ENCODE results near the gene TRAPPC8. TPM values are rescaled to one million over a fixed set of nuclear protein-coding genes. Genes with fewer than 3 reads are reported as not detected.

Gene TRAPPC8
- total RNA-seq, 1 donor from 2014 or later = 50.9 TPM

- intact Hi-C loops (cut with DNase I) = no loop called here
- no peak for TF ChIP-seq CTCF (IDR thresholded peaks at IDR 0.05)
- H3K4me1 ChIP-seq = no peaks in the 10 kb centered on the region
- no peaks in the 10 kb centered on the region for H3K27me3 ChIP-seq
- DNase-seq (no peak), ATAC-seq (no peak)
- H3K4me3 ChIP-seq = no peak overlapping the region
- H3K36me3 ChIP-seq = no peaks in the 10 kb centered on the region
- no peaks in the 10 kb centered on the region for H3K9me3 ChIP-seq
- no peak overlapping the region for H3K27ac ChIP-seq
These were observed 37.9 kb upstream of the TRAPPC8 start for GRCh38 chr18:31980863-31981262.

- DNase-seq (no peak), ATAC-seq (no peak)
- H3K27me3 ChIP-seq = no peaks in the 10 kb centered on the region
- no peaks in the 10 kb centered on the region for H3K36me3 ChIP-seq
- no peaks in the 10 kb centered on the region for H3K9me3 ChIP-seq
- no peak overlapping the region for H3K27ac ChIP-seq
- no peaks in the 10 kb centered on the region for H3K4me1 ChIP-seq
- H3K4me3 ChIP-seq = no peak overlapping the region
- intact Hi-C loops (cut with DNase I) = no loop called here
- no peak for TF ChIP-seq CTCF (IDR thresholded peaks at IDR 0.05)
These were observed 36.8 kb upstream of the TRAPPC8 start for GRCh38 chr18:31979714-31980113.

- DNase-seq = no peak
- no peaks in the 10 kb centered on the region for H3K36me3 ChIP-seq
- intact Hi-C loops (cut with DNase I) = no loop called here
- H3K4me3 ChIP-seq = no peak overlapping the region
- ATAC-seq = no peak
- H3K27ac ChIP-seq = no peak overlapping the region
- H3K4me1 ChIP-seq = no peaks in the 10 kb centered on the region
- no peaks in the 10 kb centered on the region for H3K27me3 ChIP-seq
- no peak for TF ChIP-seq CTCF (IDR thresholded peaks at IDR 0.05)
- H3K9me3 ChIP-seq = peaks cover 6% of the 10 kb centered on the region
These were observed 35.7 kb upstream of the TRAPPC8 start for GRCh38 chr18:31978616-31979015.

GRCh38 chr18:31977270-31977872 is 34.4 kb upstream of the TRAPPC8 start:
- Histone ChIP-seq H3K27ac (no peak overlapping the region), H3K36me3 (no peaks in the 10 kb centered on the region), H3K27me3 (no peaks in the 10 kb centered on the region), H3K4me1 (no peaks in the 10 kb centered on the region), H3K4me3 (no peak overlapping the region), H3K9me3 (peaks cover 10% of the 10 kb centered on the region)
- ATAC-seq = peak; percentile 85
- intact Hi-C loops (cut with DNase I) = no loop called here
- DNase-seq = no peak
- TF ChIP-seq CTCF (IDR thresholded peaks at IDR 0.05) = peak; percentile 73

GRCh38 chr18:31976242-31976641 is 33.3 kb upstream of the TRAPPC8 start:
- DNase-seq = no peak
- H3K36me3 ChIP-seq = no peaks in the 10 kb centered on the region
- TF ChIP-seq CTCF (IDR thresholded peaks at IDR 0.05) = no peak
- H3K27me3 ChIP-seq = no peaks in the 10 kb centered on the region
- ATAC-seq = no peak
- no peak overlapping the region for H3K4me3 ChIP-seq
- H3K4me1 ChIP-seq = no peaks in the 10 kb centered on the region
- peaks cover 10% of the 10 kb centered on the region for H3K9me3 ChIP-seq
- no peak overlapping the region for H3K27ac ChIP-seq
- intact Hi-C loops (cut with DNase I) = no loop called here
